ENCODE measurements around the gene PERM1. TPM values are rescaled to one million over a fixed set of nuclear protein-coding genes. Genes with fewer than 3 reads are reported as not detected.

PERM1 gene
- total RNA-seq, 3 donors from 2014 or later = 0.33 to 1.9 TPM; not detected in 1

DNA sequence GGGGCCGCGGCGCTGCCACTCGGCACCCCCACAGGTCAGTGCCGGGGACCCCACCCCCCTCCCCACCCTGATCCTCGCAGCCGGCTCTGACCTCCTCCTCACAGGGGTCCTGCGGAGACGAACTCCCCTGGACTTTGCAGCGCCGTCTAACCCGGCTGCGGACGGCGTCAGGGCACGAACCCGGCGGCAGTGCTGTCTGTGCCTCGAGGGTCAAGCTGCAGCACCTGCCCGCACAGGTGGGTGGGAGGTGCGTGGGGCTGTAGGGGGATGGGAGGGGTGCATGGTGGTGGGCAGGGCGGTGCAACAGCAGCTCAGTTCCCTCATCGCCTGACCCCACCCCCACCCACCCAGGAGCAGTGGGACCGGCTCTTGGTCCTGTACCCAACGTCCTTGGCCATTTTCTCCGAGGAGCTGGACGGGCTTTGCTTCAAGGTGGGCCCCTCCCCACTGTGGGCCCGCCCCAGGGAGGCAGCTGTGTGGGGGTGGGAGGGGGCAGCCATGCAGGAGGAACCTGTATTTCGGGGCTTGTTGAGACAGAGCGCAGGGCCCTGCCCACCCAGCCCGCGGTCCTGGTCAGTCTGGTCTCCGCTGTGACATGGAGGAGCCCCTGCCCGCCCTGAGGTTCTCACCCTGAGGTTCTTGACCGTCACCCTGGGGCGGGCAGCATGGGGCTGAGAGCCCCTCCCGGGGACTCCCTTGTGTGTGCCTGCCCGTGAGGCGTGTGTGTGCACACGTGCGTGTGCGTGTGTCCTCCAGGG lies 10.7 kb downstream of the PERM1 start:
- TF ChIP-seq, protein P1, sequence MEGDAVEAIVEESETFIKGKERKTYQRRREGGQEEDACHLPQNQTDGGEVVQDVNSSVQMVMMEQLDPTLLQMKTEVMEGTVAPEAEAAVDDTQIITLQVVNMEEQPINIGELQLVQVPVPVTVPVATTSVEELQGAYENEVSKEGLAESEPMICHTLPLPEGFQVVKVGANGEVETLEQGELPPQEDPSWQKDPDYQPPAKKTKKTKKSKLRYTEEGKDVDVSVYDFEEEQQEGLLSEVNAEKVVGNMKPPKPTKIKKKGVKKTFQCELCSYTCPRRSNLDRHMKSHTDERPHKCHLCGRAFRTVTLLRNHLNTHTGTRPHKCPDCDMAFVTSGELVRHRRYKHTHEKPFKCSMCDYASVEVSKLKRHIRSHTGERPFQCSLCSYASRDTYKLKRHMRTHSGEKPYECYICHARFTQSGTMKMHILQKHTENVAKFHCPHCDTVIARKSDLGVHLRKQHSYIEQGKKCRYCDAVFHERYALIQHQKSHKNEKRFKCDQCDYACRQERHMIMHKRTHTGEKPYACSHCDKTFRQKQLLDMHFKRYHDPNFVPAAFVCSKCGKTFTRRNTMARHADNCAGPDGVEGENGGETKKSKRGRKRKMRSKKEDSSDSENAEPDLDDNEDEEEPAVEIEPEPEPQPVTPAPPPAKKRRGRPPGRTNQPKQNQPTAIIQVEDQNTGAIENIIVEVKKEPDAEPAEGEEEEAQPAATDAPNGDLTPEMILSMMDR (IDR thresholded peaks at IDR 0.05) = no peak
- no peak for TF ChIP-seq POLR2A (IDR thresholded peaks at IDR 0.05)
- no peak for TF ChIP-seq POLR2AphosphoS5 (IDR thresholded peaks at IDR 0.05)
- intact Hi-C loops (cut with DNase I; ENCODE audit: low total_unique reads) = no loop called here
- no peaks in the 10 kb centered on the region for H3K36me3 ChIP-seq
- H3K9me3 ChIP-seq = no peaks in the 10 kb centered on the region
- DNase-seq (ENCODE audit: low spot score in 2 of 2) = no peak
- H3K4me3 ChIP-seq = no peak overlapping the region
- H3K27me3 ChIP-seq = peaks cover 2 to 29% of the 10 kb centered on the region in 2 donors
- no peak overlapping the region for H3K27ac ChIP-seq
- peaks cover 0 to 16% of the 10 kb centered on the region in 2 donors for H3K4me1 ChIP-seq

DNA sequence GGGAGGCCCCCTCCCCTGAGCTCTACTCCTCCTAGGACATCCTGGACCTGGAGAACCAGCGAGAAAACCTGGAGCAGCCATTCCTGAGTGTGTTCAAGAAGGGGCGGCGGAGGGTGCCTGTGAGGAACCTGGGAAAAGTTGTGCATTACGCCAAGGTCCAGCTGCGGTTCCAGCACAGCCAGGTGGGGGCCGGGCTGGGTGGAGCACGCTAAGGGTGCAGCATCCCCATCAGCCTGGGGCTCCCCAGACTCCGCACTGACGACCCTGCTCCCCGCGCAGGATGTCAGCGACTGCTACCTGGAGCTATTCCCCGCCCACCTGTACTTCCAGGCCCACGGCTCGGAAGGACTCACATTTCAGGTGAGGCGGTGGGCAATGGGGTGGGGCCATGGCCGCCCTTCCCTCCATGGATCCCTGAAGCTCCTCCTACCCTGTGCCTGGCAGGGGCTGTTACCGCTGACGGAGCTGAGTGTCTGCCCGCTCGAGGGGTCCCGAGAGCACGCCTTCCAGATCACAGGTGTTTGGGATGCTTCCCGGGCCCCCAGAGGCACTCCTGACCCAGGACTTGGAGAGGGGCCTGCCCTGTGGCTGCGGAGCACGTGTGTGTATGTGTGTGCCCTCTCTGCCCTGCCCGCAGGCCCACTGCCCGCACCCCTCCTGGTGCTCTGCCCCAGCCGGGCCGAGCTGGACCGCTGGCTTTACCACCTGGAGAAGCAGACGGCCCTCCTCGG lies 11.5 kb downstream of the PERM1 start:
- DNase-seq (ENCODE audit: low spot score in 2 of 2) = no peak

DNA sequence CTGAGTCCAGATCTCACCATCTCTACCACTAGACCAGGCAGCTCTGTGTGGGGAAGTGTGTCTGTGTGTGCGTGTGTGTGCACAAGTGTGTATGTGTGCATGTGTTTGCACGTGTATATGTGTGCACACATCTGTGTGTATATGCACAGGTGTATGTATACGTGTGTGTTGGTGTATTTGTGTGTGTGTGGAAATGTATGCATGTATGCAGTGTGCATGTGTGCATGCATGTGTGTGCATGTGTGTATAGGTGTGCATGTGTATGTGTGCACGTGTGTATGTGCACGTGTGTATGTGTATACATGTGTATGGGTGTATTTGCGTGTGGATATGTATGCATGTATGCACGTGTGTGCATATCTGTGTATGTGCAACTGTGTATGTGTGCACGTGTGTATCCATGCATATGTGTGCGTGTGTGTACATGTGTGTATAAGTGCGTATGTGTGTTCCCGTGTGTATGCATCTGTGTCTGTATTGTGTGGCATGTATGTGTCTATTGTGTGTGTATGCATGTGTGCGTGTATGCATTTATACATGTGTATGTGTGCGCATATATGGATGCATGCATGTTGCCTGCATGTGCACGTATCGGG lies 12.5 kb downstream of the PERM1 start:
- Histone ChIP-seq H3K36me3 (no peaks in the 10 kb centered on the region), H3K4me1 (peaks cover 0 to 16% of the 10 kb centered on the region in 2 donors), H3K27ac (no peak overlapping the region), H3K4me3 (no peak overlapping the region), H3K27me3 (peaks cover 2 to 29% of the 10 kb centered on the region in 2 donors), H3K9me3 (no peaks in the 10 kb centered on the region)
- TF ChIP-seq POLR2AphosphoS5 (IDR thresholded peaks at IDR 0.05) (no peak), POLR2A (IDR thresholded peaks at IDR 0.05) (no peak)
- TF ChIP-seq, protein P1 (IDR thresholded peaks at IDR 0.05) = no peak
- DNase-seq (ENCODE audit: low spot score in 2 of 2) = no peak
- intact Hi-C loops (cut with DNase I; ENCODE audit: low total_unique reads) = no loop called here

More for the DNA sequence above, 11.5 kb downstream of the PERM1 start:
- Histone ChIP-seq H3K9me3 (no peaks in the 10 kb centered on the region), H3K36me3 (no peaks in the 10 kb centered on the region), H3K27me3 (peaks cover 2 to 29% of the 10 kb centered on the region in 2 donors), H3K4me1 (peaks cover 0 to 21% of the 10 kb centered on the region in 2 donors), H3K4me3 (no peak overlapping the region), H3K27ac (no peak overlapping the region)
- intact Hi-C loops (cut with DNase I; ENCODE audit: low total_unique reads) = no loop called here
- TF ChIP-seq POLR2AphosphoS5 (IDR thresholded peaks at IDR 0.05) (no peak), POLR2A (IDR thresholded peaks at IDR 0.05) (no peak)
- TF ChIP-seq, protein P1 (IDR thresholded peaks at IDR 0.05) = no peak

DNA sequence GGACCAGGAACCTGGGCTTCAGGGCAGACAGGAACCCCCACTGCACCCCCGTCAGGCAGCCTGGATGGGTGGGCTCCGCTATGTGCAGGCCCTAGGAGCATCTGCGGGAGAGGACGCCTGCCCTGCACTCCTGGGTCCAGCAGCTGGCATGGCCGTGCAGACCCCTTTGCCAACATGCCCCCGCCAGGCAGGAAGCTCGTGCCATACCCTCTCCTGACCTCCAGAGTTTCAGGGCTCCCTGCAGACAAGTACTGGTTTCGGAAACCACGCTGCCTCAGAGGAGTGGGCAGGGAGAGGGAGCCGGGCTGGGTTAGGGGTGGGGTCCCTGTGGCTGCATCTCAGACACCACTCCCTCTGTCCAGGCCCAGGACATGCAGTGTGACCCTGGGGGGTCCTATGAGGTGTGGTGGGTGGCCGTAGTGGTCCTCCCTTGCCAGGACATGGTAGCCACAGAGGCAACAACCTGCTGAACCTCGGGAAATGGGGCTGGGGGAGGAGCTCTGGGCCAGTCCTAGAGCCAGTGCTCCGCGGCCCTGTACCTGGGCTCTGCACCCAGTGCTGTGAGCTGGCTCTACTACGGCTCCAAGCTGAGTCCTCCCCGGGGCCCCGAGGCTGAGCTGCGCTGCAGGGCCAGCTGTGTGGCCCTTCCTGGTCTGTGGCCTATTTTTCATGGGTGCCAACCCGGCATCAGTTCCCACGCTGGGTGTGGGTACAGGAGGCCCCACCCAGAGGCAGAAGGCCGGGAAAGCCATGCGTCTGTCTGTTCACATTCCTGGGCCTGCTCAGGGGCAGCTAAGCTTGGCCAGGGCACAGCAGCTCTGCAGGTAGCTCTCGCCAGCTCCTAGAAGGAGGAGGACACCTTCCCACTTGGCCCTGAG lies 14.2 kb downstream of the PERM1 start:
- H3K36me3 ChIP-seq = no peaks in the 10 kb centered on the region
- H3K4me1 ChIP-seq = peaks cover 0 to 16% of the 10 kb centered on the region in 2 donors
- intact Hi-C loops (cut with DNase I; ENCODE audit: low total_unique reads) = no loop called here
- TF ChIP-seq, protein P1 (IDR thresholded peaks at IDR 0.05) = no peak
- DNase-seq (ENCODE audit: low spot score in 2 of 2) = no peak
- no peak overlapping the region for H3K27ac ChIP-seq
- H3K9me3 ChIP-seq = no peaks in the 10 kb centered on the region
- peak overlapping the region in 1 of 3 donors; percentile 93 for H3K4me3 ChIP-seq
- peaks cover 2 to 29% of the 10 kb centered on the region in 2 donors for H3K27me3 ChIP-seq

Measured in breast epithelium (tissue), 4 donors.